ENCODE results near the gene GLIPR1L2. TPM values are rescaled to one million over a fixed set of nuclear protein-coding genes. Genes with fewer than 3 reads are reported as not detected.
A peak's percentile ranks its signal among the peaks of the same experiment; 100 is the strongest.

Gene GLIPR1L2
- total and polyA plus RNA-seq, 8 donors, result 0.46 to 0.93 (median 0.78) TPM; not detected in 5

DNA sequence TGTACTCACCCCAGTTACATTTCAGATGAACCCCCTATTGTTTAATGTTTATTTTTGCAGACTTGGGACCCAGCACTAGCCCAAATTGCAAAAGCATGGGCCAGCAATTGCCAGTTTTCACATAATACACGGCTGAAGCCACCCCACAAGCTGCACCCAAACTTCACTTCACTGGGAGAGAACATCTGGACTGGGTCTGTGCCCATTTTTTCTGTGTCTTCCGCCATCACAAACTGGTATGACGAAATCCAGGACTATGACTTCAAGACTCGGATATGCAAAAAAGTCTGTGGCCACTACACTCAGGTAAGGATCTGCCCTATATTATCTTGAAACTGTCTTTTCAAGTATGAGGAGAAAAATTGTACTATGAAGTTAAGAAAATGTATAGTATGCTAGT lies 90.9 kb downstream of the GLIPR1L2 start:
- peak overlapping the region in 4 of 5 donors; percentile 71 to 86 (median 85) for H3K27ac ChIP-seq

More for the DNA sequence above, 90.9 kb downstream of the GLIPR1L2 start:
- TF ChIP-seq POLR2A (IDR thresholded peaks at IDR 0.05), result no peak
- TF ChIP-seq, protein P1, sequence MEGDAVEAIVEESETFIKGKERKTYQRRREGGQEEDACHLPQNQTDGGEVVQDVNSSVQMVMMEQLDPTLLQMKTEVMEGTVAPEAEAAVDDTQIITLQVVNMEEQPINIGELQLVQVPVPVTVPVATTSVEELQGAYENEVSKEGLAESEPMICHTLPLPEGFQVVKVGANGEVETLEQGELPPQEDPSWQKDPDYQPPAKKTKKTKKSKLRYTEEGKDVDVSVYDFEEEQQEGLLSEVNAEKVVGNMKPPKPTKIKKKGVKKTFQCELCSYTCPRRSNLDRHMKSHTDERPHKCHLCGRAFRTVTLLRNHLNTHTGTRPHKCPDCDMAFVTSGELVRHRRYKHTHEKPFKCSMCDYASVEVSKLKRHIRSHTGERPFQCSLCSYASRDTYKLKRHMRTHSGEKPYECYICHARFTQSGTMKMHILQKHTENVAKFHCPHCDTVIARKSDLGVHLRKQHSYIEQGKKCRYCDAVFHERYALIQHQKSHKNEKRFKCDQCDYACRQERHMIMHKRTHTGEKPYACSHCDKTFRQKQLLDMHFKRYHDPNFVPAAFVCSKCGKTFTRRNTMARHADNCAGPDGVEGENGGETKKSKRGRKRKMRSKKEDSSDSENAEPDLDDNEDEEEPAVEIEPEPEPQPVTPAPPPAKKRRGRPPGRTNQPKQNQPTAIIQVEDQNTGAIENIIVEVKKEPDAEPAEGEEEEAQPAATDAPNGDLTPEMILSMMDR (IDR thresholded peaks at IDR 0.05), result no peak
- no peak for TF ChIP-seq EP300 (IDR thresholded peaks at IDR 0.05)
- no peak for TF ChIP-seq POLR2AphosphoS5 (IDR thresholded peaks at IDR 0.05)
- H3K36me3 ChIP-seq, result no peaks in the 10 kb centered on the region
- H3K4me3 ChIP-seq, result peak overlapping the region; percentile 44 to 48 (median 46)
- DNase-seq, result no peak
- no peaks in the 10 kb centered on the region for H3K9me3 ChIP-seq
- intact Hi-C loops (cut with DNase I; ENCODE audit: low total_unique reads), result no loop called here
- no peaks in the 10 kb centered on the region for H3K27me3 ChIP-seq
- H3K4me1 ChIP-seq, result peaks cover 0 to 43% (median 16%) of the 10 kb centered on the region in 4 donors
- WGBS, 5 donors, result 53 to 76% (median 69%) methylated on average over 4 of the region's 4 CpGs

Other genes with a start within 250 kb of the GLIPR1L2 start
- under 1 TPM in 1 of 5 donors, not detected in 4; 0.37 TPM for gene KCNC2, start 181.2 kb upstream of the GLIPR1L2 start, total RNA-seq
- not detected for gene KCNC2, start 181.2 kb upstream of the GLIPR1L2 start, polyA plus RNA-seq
- gene CAPS2, start 60.8 kb upstream of the GLIPR1L2 start, total RNA-seq, result 10 to 100 TPM in 3 of 5 donors, 1 to 10 TPM in 2; 1.3 to 74.7 (median 16.5) TPM
- gene CAPS2, start 60.8 kb upstream of the GLIPR1L2 start, polyA plus RNA-seq, result 1 to 10 TPM; 1.7 to 3.7 (median 1.8) TPM
- not detected for gene GLIPR1L1, start 56.4 kb upstream of the GLIPR1L2 start, total RNA-seq
- not detected for gene GLIPR1L1, start 56.4 kb upstream of the GLIPR1L2 start, polyA plus RNA-seq
- gene GLIPR1, start 89.7 kb downstream of the GLIPR1L2 start, total RNA-seq, result 1 to 10 TPM in 4 of 5 donors, under 1 TPM in 1; 0.87 to 9.0 (median 5.4) TPM
- 1 to 10 TPM; 3.2 to 4.6 (median 4.4) TPM for gene GLIPR1, start 89.7 kb downstream of the GLIPR1L2 start, polyA plus RNA-seq
- 10 to 100 TPM in 3 of 5 donors, 1 to 10 TPM in 2; 7.2 to 45.5 (median 10.3) TPM for gene KRR1, start 120.5 kb downstream of the GLIPR1L2 start, total RNA-seq
- gene KRR1, start 120.5 kb downstream of the GLIPR1L2 start, polyA plus RNA-seq, result 10 to 100 TPM; 11.4 to 44.8 (median 14.7) TPM